SK-N-SH treated with all-trans-retinoic acid at 6 μM for 48 hours (cell line): ENCODE measurements around the gene NECTIN3.

Source experiments
- ATAC-seq: fragments of 200-7000 bp; cut with Tn5 transposase; 3 replicates; pipeline ENCODE4 v1.9.1; 2020; ENCODE audit warnings: mild to moderate bottlenecking, moderate library complexity
- ARNTL ChIP-seq: fragments of 450-650 bp; formaldehyde crosslinking; IDR thresholded peaks from 2 replicates; pipeline ENCODE4 v1.5.0; 2020; ENCODE audit warnings: low read depth, mild to moderate bottlenecking, moderate library complexity, borderline replicate concordance
- BACH2 ChIP-seq: fragments of 250-450 bp; sonication (Bioruptor Pico); IDR thresholded peaks from 2 replicates; pipeline ENCODE4 v1.9.0; 2021; ENCODE audit warnings: mild to moderate bottlenecking, borderline replicate concordance
- CREB5 ChIP-seq: fragments of 250-450 bp; sonication (Bioruptor Pico); IDR thresholded peaks from 2 replicates; pipeline ENCODE4 v1.5.1; 2020; ENCODE audit warnings: low read depth, mild to moderate bottlenecking, moderate library complexity
- CSDC2 ChIP-seq: fragments of 250-450 bp; sonication (Bioruptor Pico); IDR thresholded peaks from 2 replicates; pipeline ENCODE4 v1.5.0; 2020; ENCODE audit warnings: mild to moderate bottlenecking, moderate library complexity
- CSRNP3 ChIP-seq: fragments of 250-450 bp; sonication (Bioruptor Pico); IDR thresholded peaks from 2 replicates; pipeline ENCODE4 v1.5.1; 2021; ENCODE audit warnings: mild to moderate bottlenecking, moderate library complexity
- ESRRG ChIP-seq: fragments of 250-450 bp; sonication (Bioruptor Pico); IDR thresholded peaks from 2 replicates; pipeline ENCODE4 v1.6.1; 2021; ENCODE audit warnings: mild to moderate bottlenecking
- GLIS3 ChIP-seq: fragments of 250-450 bp; sonication (Bioruptor Pico); IDR thresholded peaks from 2 replicates; pipeline ENCODE4 v1.5.0; 2020; ENCODE audit warnings: mild to moderate bottlenecking, moderate library complexity
- ISL1 ChIP-seq: fragments of 250-450 bp; sonication (Bioruptor Pico); IDR thresholded peaks from 2 replicates; pipeline ENCODE4 v2.1.2; 2022; ENCODE audit warnings: mild to moderate bottlenecking, moderate library complexity
- OSR1 ChIP-seq: fragments of 250-450 bp; sonication (Bioruptor Pico); IDR thresholded peaks from 2 replicates; pipeline ENCODE4 v1.8.0; 2022; ENCODE audit warnings: moderate library complexity, mild to moderate bottlenecking, inconsistent platforms
- PATZ1 ChIP-seq: fragments of 250-450 bp; sonication (Bioruptor Pico); IDR thresholded peaks from 2 replicates; pipeline ENCODE4 v1.8.0; 2020; ENCODE audit warnings: mild to moderate bottlenecking, moderate library complexity, borderline replicate concordance
- POU6F1 ChIP-seq: fragments of 250-450 bp; sonication (Bioruptor Pico); IDR thresholded peaks from 2 replicates; pipeline ENCODE4 v1.8.0; 2021; ENCODE audit warnings: low read depth, mild to moderate bottlenecking, moderate library complexity, borderline replicate concordance
- PPARA ChIP-seq: fragments of 250-450 bp; sonication (Bioruptor Pico); IDR thresholded peaks from 2 replicates; pipeline ENCODE4 v1.5.0; 2020; ENCODE audit warnings: mild to moderate bottlenecking, borderline replicate concordance
- RARB ChIP-seq: fragments of 250-450 bp; sonication (Bioruptor Pico); IDR thresholded peaks from 2 replicates; pipeline ENCODE4 v1.8.0; 2021; ENCODE audit warnings: mild to moderate bottlenecking, moderate library complexity
- SNAI2 ChIP-seq: fragments of 250-450 bp; sonication (Bioruptor Pico); IDR thresholded peaks from 2 replicates; pipeline ENCODE4 v1.5.0; 2020; ENCODE audit warnings: mild to moderate bottlenecking, moderate library complexity
- TCF4 ChIP-seq: fragments of 250-450 bp; sonication (Bioruptor Pico); IDR thresholded peaks from 2 replicates; pipeline ENCODE4 v1.8.0; 2021; ENCODE audit warnings: mild to moderate bottlenecking, moderate library complexity, borderline replicate concordance
- TOX ChIP-seq: fragments of 250-450 bp; sonication (Bioruptor Pico); IDR thresholded peaks from 2 replicates; pipeline ENCODE4 v1.8.0; 2021; ENCODE audit warnings: mild to moderate bottlenecking, moderate library complexity, borderline replicate concordance
- TSHZ2 ChIP-seq: fragments of 250-450 bp; sonication (Bioruptor Pico); IDR thresholded peaks from 2 replicates; pipeline ENCODE4 v1.5.0; 2020; ENCODE audit warnings: mild to moderate bottlenecking, moderate library complexity
- ZC3H10 ChIP-seq: fragments of 250-450 bp; sonication (Bioruptor Pico); IDR thresholded peaks from 2 replicates; pipeline ENCODE4 v1.5.1; 2021; ENCODE audit warnings: mild to moderate bottlenecking, moderate library complexity
- ZFP3 ChIP-seq: fragments of 250-450 bp; sonication (Bioruptor Pico); IDR thresholded peaks from 2 replicates; pipeline ENCODE4 v1.5.0; 2020; ENCODE audit warnings: mild to moderate bottlenecking, moderate library complexity
- ZFP30 ChIP-seq: fragments of 450-650 bp; formaldehyde crosslinking; IDR thresholded peaks from 2 replicates; pipeline ENCODE4 v1.5.0; 2022; ENCODE audit warnings: mild to moderate bottlenecking, moderate library complexity
- ZNF565 ChIP-seq: fragments of 450-650 bp; formaldehyde crosslinking; conservative IDR thresholded peaks from 2 replicates; pipeline ENCODE4 v1.5.0; 2020; ENCODE audit warnings: low read depth, mild to moderate bottlenecking, moderate library complexity
- ZNF70 ChIP-seq: fragments of 450-650 bp; formaldehyde crosslinking; IDR thresholded peaks from 2 replicates; pipeline ENCODE4 v1.5.0; 2020; ENCODE audit warnings: mild to moderate bottlenecking, moderate library complexity
- ZNF8 ChIP-seq: fragments of 450-650 bp; formaldehyde crosslinking; IDR thresholded peaks from 2 replicates; pipeline ENCODE4 v1.5.0; 2020; ENCODE audit warnings: mild to moderate bottlenecking, moderate library complexity

NECTIN3 gene

GRCh38 chr3:111130827-111131226 is 59.2 kb downstream of the NECTIN3 start:
- no peak for ATAC-seq
- TF ChIP-seq ISL1 (CRISPR knock-in tag): no peak
- no peak for TF ChIP-seq ZNF8
- TF ChIP-seq OSR1: no peak
- TF ChIP-seq ZC3H10 (CRISPR knock-in tag): no peak
- TF ChIP-seq ZFP3: no peak
- TF ChIP-seq POU6F1 (CRISPR knock-in tag): no peak
- no peak for TF ChIP-seq ARNTL (CRISPR knock-in tag)
- TF ChIP-seq RARB: no peak
- TF ChIP-seq ZFP30: no peak
- TF ChIP-seq PATZ1 (CRISPR knock-in tag): no peak
- no peak for TF ChIP-seq ESRRG (CRISPR knock-in tag)
- TF ChIP-seq ZNF70: no peak
- no peak for TF ChIP-seq GLIS3 (CRISPR knock-in tag)
- TF ChIP-seq CREB5 (CRISPR knock-in tag): no peak
- TF ChIP-seq TOX (CRISPR knock-in tag): no peak
- no peak for TF ChIP-seq TCF4 (CRISPR knock-in tag)
- TF ChIP-seq TSHZ2 (CRISPR knock-in tag): no peak
- no peak for TF ChIP-seq CSRNP3
- TF ChIP-seq BACH2 (CRISPR knock-in tag): no peak
- no peak for TF ChIP-seq ZNF565

- no peak for ATAC-seq
- no peak for TF ChIP-seq CSRNP3
- TF ChIP-seq ZFP3: no peak
- no peak for TF ChIP-seq ZNF8
- TF ChIP-seq CREB5 (CRISPR knock-in tag): no peak
- TF ChIP-seq PPARA (CRISPR knock-in tag): no peak
- no peak for TF ChIP-seq ARNTL (CRISPR knock-in tag)
- TF ChIP-seq ZC3H10 (CRISPR knock-in tag): no peak
- no peak for TF ChIP-seq SNAI2 (CRISPR knock-in tag)
- TF ChIP-seq TOX (CRISPR knock-in tag): no peak
- no peak for TF ChIP-seq RARB
- TF ChIP-seq CSDC2 (CRISPR knock-in tag): no peak
- TF ChIP-seq BACH2 (CRISPR knock-in tag): no peak
- TF ChIP-seq ESRRG (CRISPR knock-in tag): no peak
- no peak for TF ChIP-seq ZNF70
- no peak for TF ChIP-seq TSHZ2 (CRISPR knock-in tag)
- TF ChIP-seq TCF4 (CRISPR knock-in tag): no peak
Measured at GRCh38 chr3:111134302-111134701, 62.7 kb downstream of the NECTIN3 start.
